NT2/D1 (cell line): Measurements from ENCODE around the gene BCLAF1.

ENCODE experiments used
- SUZ12 ChIP-seq: IDR thresholded peaks from 2 replicates; pipeline ENCODE4 v1.6.1; 2011; ENCODE audit not compliant: insufficient read length, insufficient read depth; ENCODE audit errors: extremely low read depth
- YY1 ChIP-seq: IDR thresholded peaks from 2 replicates; pipeline ENCODE4 v1.6.1; 2011; ENCODE audit not compliant: insufficient read length, insufficient read depth
- ZNF274 ChIP-seq: IDR thresholded peaks from 2 replicates; pipeline ENCODE4 v1.6.1; 2011; ENCODE audit warnings: mild to moderate bottlenecking, low read depth, low read length

DNA sequence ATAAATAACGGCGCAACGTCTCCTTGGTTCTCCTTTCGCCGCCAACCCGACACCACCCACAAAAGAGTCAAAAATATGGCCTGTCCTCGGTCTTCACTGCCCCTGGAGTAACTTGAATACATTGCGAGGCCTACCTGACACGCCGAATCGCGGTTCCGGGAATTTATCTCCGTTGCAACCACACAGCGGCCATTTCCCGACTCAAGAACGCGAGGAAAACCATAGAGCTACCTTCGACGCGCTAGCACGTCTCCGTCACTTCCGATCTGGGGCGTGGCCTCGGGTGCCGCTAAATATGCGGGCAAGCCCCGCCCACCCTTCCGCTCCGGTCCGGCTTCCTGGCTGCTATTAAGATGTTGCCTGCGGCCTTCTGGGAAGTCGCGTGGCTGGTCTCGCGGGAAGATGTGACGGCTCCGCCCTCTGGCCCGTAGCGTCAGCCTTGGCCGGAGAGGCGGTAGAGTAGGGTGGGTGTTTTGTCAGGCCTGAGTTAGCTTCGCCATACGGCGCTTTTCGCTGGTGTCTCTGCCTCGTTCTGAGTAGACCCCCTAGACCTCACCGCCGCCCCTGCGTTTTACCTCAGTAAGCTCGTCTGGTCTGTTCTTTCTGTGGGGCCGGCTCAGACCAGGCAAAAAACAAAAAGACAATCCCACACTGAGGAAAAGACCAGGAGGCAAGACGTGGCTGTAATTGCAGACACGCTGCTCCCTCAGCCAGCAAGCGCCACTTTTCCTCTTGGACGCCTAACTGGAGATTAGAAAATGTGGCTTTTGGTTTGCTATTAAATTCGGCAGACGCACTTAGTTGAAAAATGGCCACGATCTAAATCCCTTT, at the start of gene BCLAF1:
- TF ChIP-seq SUZ12 (no peak), YY1 (peak; percentile 36), ZNF274 (no peak)
